K562 (cell line): ENCODE results near the gene TMEM164. TPM values are rescaled to one million over a fixed set of nuclear protein-coding genes. Genes with fewer than 3 reads are reported as not detected.

Source experiments
- E4F1 ChIP-seq: fragments of 250-450 bp; sonication (Bioruptor Pico); IDR thresholded peaks from 2 replicates; pipeline ENCODE4 v1.5.0; 2021; ENCODE audit warnings: mild to moderate bottlenecking, borderline replicate concordance
- FOS ChIP-seq: IDR thresholded peaks from 3 replicates; pipeline ENCODE4 v1.6.1; 2011; ENCODE audit not compliant: insufficient read length; ENCODE audit errors: extremely low read depth
- FOXJ3 ChIP-seq: sonication (generic); formaldehyde crosslinking; IDR thresholded peaks from 2 replicates; pipeline ENCODE4 v1.4.0; 2020; ENCODE audit warnings: mild to moderate bottlenecking, missing genetic modification reagents
- MGA ChIP-seq: fragments of 450-650 bp; IDR thresholded peaks from 2 replicates; pipeline ENCODE4 v1.6.1; 2016; ENCODE audit warnings: mild to moderate bottlenecking, moderate library complexity
- NEUROD1 ChIP-seq: fragments of 150-350 bp; IDR thresholded peaks from 2 replicates; pipeline ENCODE4 v1.6.1; 2014; ENCODE audit warnings: borderline replicate concordance, low read length, low read depth; ENCODE audit not compliant: partially characterized antibody
- NFATC3 ChIP-seq: fragments of 450-650 bp; IDR thresholded peaks from 2 replicates; pipeline ENCODE4 v1.6.1; 2017; ENCODE audit warnings: mild to moderate bottlenecking
- PHF21A ChIP-seq: fragments of 450-650 bp; IDR thresholded peaks from 2 replicates; pipeline ENCODE4 v1.6.1; 2017; ENCODE audit warnings: low read depth, borderline replicate concordance
- SMAD1 ChIP-seq: fragments of 150-350 bp; IDR thresholded peaks from 2 replicates; pipeline ENCODE4 v1.6.1; 2014; ENCODE audit warnings: low read length, low read depth; ENCODE audit not compliant: partially characterized antibody
- SMAD3 ChIP-seq: fragments of 450-650 bp; formaldehyde crosslinking; conservative IDR thresholded peaks from 2 replicates; pipeline ENCODE4 v1.4.0; 2020; ENCODE audit warnings: mild to moderate bottlenecking
- SMARCA4 ChIP-seq: fragments of 450-650 bp; IDR thresholded peaks from 2 replicates; pipeline ENCODE4 v1.6.1; 2016
- ZNF124 ChIP-seq: sonication (generic); formaldehyde crosslinking; IDR thresholded peaks from 2 replicates; pipeline ENCODE4 v1.8.1; 2022; ENCODE audit warnings: missing genetic modification reagents
- ZNF263 ChIP-seq: sonication (generic); formaldehyde crosslinking; IDR thresholded peaks from 2 replicates; pipeline ENCODE4 v1.8.0; 2022; ENCODE audit warnings: mild to moderate bottlenecking, missing genetic modification reagents, borderline replicate concordance
- polyA plus RNA-seq, 8 experiments: library from polyadenylated mRNA; depleted of rRNA in 4 of 8; stranded (reverse) in 5 of 8; unstranded in 3 of 8; fragments of >200 nt; fragmentation: Nextera tagmentation in 2 of 8; fragmentation: Illumina TruSeq in 1 of 8; extraction: Ambion mirVana in 2 of 8; extraction: Trizol in 1 of 8; gene quantifications; 2 replicates each; pipeline versions ENCODE4 v1.2.1 to v1.2.3, GENCODE V29; 2011 to 2014; ENCODE audit warnings: inconsistent platforms in 1 of 8, missing spikeins in 1 of 8
- total RNA-seq, 7 experiments: library from RNA; depleted of rRNA in 6 of 7; stranded (reverse); fragments of >200 nt in 6 of 7; fragmentation: Illumina TruSeq in 2 of 7; extraction: Trizol in 2 of 7; gene quantifications; 2 replicates each; pipeline versions ENCODE4 v1.2.1 to v1.2.3, GENCODE V29; 2011 to 2021; ENCODE audit warnings: low replicate concordance in 1 of 7

The TMEM164 gene
- total and polyA plus RNA-seq, 9 of the 15 experiments (the other 6 are each of a cell fraction or from before 2014, with no cell fraction given), result 2.4 to 57.3 (median 23.1) TPM

GRCh38 chrX:110000847-110001713 lies 1.8 kb upstream of the TMEM164 start (continued):
- TF ChIP-seq SMARCA4 (no peak), ZNF263 (CRISPR knock-in tag) (no peak), FOS (no peak), NEUROD1 (no peak), SMAD3 (CRISPR knock-in tag) (peak; percentile 98), ZNF124 (CRISPR knock-in tag) (no peak), MGA (no peak), E4F1 (peak; percentile 86), SMAD1 (no peak), FOXJ3 (CRISPR knock-in tag) (no peak), NFATC3 (no peak), PHF21A (no peak)
